AG04450 (cell line): Measurements from ENCODE around the gene WTIP. TPM values are rescaled to one million over a fixed set of nuclear protein-coding genes. Genes with fewer than 3 reads are reported as not detected.

Source experiments
- CTCF ChIA-PET: fragments of 300-600, 350-600 bp; formaldehyde crosslinking; extraction: SDS; loops from one replicate; lab custom pipeline; 2022; ENCODE audit warnings: antibody characterized with exemption, inconsistent platforms; lab: Charles Lee
- POLR2A ChIA-PET: fragments of 350-600 bp; formaldehyde crosslinking; extraction: SDS; loops from one replicate; lab custom pipeline; 2021; ENCODE audit warnings: antibody characterized with exemption, inconsistent platforms; lab: Yijun Ruan, JAX
- DNase-seq: peaks from one replicate; pipeline ENCODE4 v3.0.0-alpha.2; 2011; ENCODE audit warnings: low read depth, low spot score
- H3K27ac ChIP-seq: one replicate; pipeline ENCODE4 v1.5.1; 2012; ENCODE audit warnings: low read depth, low read length, control low read depth
- H3K27me3 ChIP-seq: one replicate; pipeline ENCODE4 v1.6.0; 2012; ENCODE audit warnings: low read length; ENCODE audit not compliant: control insufficient read depth, insufficient read depth
- H3K4me3 ChIP-seq: 2 replicates; pipeline ENCODE4 v1.5.1; 2011; ENCODE audit warnings: mild to moderate bottlenecking, low read depth, low read length, control low read depth
- H3K9me3 ChIP-seq: 2 replicates; pipeline ENCODE4 v1.5.1; 2012; ENCODE audit warnings: low read length; ENCODE audit not compliant: control insufficient read depth, insufficient read depth
- CTCF ChIP-seq: IDR thresholded peaks from 2 replicates; pipeline ENCODE4 v1.5.1; 2011; ENCODE audit warnings: low read depth, low read length, control low read depth, inconsistent platforms
- polyA plus RNA-seq: library from polyadenylated mRNA; depleted of rRNA; stranded (reverse); fragments of >200 nt; gene quantifications from 2 replicates; pipeline ENCODE4 v1.2.3, GENCODE V29; 2011

The WTIP gene
- polyA plus RNA-seq, 1 experiment, result 27.2 TPM

DNA sequence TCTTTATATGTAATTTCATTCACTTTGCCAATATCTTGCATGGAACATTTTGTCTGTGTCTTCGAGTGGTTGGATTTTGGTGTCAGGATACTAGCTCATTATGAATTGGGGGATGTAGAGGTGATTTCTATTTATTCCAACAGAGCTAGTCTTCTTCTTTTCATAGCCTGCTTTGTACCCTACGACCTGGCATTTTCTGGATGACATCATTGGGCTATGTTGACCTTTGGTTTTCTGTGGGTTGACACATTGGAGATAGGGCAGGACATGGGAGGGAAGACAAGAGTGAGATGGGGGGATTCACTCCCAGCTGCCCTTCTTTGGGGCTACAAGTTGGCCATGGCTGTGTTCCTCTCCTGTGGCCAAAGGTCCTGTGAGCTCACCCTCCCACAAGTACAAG, 38.0 kb downstream of the WTIP start:
- DNase-seq, result no peak
- no peak overlapping the region for H3K4me3 ChIP-seq
- H3K27me3 ChIP-seq, result peaks cover 5% of the 10 kb centered on the region
- H3K27ac ChIP-seq, result no peak overlapping the region
- H3K9me3 ChIP-seq, result no peaks in the 10 kb centered on the region
- ChIA-PET POLR2A (interaction anchor here (0.7 kb wide), 1 partner anchor 1142 kb away, joined by 5 read pairs; no protein-coding TSS in a partner anchor), CTCF (no interaction called here)
- no peak for TF ChIP-seq CTCF

DNA sequence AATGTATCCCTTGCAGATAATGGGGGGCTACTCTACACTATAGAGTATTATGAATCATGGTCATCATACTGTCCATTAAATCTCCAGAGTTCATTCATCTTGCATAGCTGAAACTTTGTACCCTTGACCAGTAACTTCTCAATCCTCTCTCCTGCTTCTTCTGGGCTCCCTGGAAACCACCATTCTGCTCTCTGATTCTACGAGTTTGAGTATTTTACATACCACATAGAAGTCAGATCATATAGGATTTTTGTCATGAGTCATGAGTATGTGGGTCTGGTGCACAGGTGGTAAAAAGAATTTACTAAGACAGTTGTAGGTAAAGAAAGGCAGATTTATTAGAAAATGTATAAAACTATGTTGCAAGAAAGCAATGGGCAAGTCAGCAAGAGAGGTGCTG, 41.9 kb downstream of the WTIP start:
- Histone ChIP-seq H3K4me3 (no peak overlapping the region), H3K27ac (no peak overlapping the region), H3K9me3 (no peaks in the 10 kb centered on the region), H3K27me3 (peaks cover 5% of the 10 kb centered on the region)
- ChIA-PET CTCF (interaction anchor here (0.5 kb wide), 1 partner anchor 427 kb away, joined by 4 read pairs; no protein-coding TSS in a partner anchor), POLR2A (no interaction called here)
- DNase-seq, result no peak
- no peak for TF ChIP-seq CTCF

GRCh38 chr19:34525001-34525400, 43.4 kb downstream of the WTIP start:
- ChIA-PET CTCF (no interaction called here), POLR2A (no interaction called here)
- no peak for DNase-seq
- H3K4me3 ChIP-seq, result no peak overlapping the region
- TF ChIP-seq CTCF, result no peak
- H3K27ac ChIP-seq, result no peak overlapping the region
- no peaks in the 10 kb centered on the region for H3K9me3 ChIP-seq
- peaks cover 3% of the 10 kb centered on the region for H3K27me3 ChIP-seq

- POLR2A ChIA-PET, result no interaction called here
- Histone ChIP-seq H3K27ac (no peak overlapping the region), H3K27me3 (peaks cover 2% of the 10 kb centered on the region), H3K9me3 (no peaks in the 10 kb centered on the region), H3K4me3 (no peak overlapping the region)
- no peak for DNase-seq
- CTCF ChIA-PET, result no interaction called here
- TF ChIP-seq CTCF, result no peak
Measured at GRCh38 chr19:34534206-34534605, 52.6 kb downstream of the WTIP start.

- Histone ChIP-seq H3K27ac (no peak overlapping the region), H3K27me3 (no peaks in the 10 kb centered on the region), H3K4me3 (no peak overlapping the region), H3K9me3 (no peaks in the 10 kb centered on the region)
- no peak for DNase-seq
- POLR2A ChIA-PET, result no interaction called here
- no peak for TF ChIP-seq CTCF
- CTCF ChIA-PET, result no interaction called here
Measured at GRCh38 chr19:34539396-34539795, 57.8 kb downstream of the WTIP start.
